ENCODE data around the gene DMPK.

DNA sequence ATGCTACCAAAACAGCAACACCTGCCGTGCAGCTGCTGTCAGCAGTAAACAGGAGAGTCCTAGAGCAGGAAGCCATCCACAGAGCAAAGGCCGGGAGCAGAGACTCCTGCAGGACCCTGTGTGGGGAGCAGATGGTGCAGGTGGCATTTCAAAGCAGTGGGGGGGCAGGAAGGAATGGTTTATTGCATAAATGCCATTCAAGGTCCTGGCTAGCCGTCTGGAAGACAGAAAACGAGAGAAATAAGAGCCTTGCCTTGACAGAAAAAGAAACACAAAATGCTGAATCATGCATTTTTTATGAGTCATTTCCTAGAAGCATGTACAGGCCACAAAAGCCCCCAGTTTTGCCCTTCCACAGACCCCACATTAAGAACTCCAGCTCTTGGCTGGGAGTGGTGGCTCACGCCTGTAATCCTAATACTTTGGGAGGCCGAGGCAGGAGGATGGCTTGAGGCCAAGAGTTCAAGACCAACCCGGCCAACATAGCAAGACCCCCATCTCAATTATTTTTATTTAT is 27.4 kb upstream of the DMPK start:
- TF ChIP-seq, protein P1, sequence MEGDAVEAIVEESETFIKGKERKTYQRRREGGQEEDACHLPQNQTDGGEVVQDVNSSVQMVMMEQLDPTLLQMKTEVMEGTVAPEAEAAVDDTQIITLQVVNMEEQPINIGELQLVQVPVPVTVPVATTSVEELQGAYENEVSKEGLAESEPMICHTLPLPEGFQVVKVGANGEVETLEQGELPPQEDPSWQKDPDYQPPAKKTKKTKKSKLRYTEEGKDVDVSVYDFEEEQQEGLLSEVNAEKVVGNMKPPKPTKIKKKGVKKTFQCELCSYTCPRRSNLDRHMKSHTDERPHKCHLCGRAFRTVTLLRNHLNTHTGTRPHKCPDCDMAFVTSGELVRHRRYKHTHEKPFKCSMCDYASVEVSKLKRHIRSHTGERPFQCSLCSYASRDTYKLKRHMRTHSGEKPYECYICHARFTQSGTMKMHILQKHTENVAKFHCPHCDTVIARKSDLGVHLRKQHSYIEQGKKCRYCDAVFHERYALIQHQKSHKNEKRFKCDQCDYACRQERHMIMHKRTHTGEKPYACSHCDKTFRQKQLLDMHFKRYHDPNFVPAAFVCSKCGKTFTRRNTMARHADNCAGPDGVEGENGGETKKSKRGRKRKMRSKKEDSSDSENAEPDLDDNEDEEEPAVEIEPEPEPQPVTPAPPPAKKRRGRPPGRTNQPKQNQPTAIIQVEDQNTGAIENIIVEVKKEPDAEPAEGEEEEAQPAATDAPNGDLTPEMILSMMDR (IDR thresholded peaks at IDR 0.05), result no peak
- no peak for TF ChIP-seq POLR2AphosphoS5 (IDR thresholded peaks at IDR 0.05; ENCODE audit: low read depth, low read length)
- no peak for TF ChIP-seq SIN3A (IDR thresholded peaks at IDR 0.05; ENCODE audit: borderline replicate concordance, insufficient read depth, low read depth, low read length)
